ENCODE measurements around the gene AQP12B. TPM values are rescaled to one million over a fixed set of nuclear protein-coding genes. Genes with fewer than 3 reads are reported as not detected.

Gene AQP12B
- total RNA-seq, 1 donor from 2014 or later = not detected

DNA sequence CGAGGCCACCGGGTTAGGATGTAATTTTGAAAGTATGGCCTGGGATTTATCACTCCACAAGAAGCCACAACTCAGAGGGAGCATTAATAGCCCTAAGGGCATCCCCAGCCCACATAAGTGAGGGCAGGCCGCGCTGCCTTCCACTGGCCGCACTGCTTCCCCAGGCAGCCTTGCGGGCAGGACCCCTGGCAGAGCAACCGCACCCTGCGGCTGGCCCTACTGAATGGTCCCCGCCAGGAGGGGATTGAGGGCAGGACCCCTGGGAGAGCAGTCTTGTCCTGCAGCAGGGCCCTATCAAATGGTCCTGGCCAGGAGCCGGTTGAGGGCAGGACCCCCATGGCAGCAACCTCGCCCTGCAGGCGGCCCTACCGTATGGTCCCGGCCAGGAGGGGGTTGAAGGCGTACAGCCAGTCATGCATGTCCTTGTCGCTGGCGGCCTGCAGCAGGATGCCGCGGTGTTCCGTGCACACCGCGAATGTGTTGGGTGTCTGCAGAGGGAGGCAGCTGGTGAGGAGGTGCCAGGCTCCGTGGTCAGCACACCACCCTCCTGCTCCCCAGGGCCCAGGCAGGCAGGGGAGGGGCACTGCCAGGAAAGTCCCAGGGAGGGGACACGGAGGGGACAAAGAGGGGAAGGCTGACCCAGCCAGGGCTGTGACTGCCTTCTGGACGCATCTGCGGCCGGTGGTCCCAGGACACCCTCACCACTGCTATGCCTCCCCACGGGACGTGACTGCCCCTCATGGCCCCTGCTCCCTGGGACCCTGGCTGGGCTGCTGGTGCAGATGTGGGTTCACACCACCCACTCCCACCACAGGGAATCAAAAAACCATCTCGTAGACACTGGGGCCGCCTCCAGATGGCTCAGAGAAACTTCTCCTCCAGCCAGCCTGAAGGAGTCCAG, 35.2 kb upstream of the AQP12B start:
- Mint-ChIP-seq H3K27ac (no peak overlapping the region), H3K36me3 (ENCODE audit: low read depth) (no peaks in the 10 kb centered on the region), H3K4me3 (no peak overlapping the region), H3K27me3 (peaks cover 2% of the 10 kb centered on the region), H3K9me3 (no peaks in the 10 kb centered on the region), H3K4me1 (no peaks in the 10 kb centered on the region)
- ChIA-PET POLR2A (no interaction called here), CTCF (no interaction called here)
- intact Hi-C loops (cut with micrococcal nuclease) = no loop called here
- ATAC-seq (ENCODE audit: low read depth) = no peak
- no peak for DNase-seq
- TF ChIP-seq, protein P1, sequence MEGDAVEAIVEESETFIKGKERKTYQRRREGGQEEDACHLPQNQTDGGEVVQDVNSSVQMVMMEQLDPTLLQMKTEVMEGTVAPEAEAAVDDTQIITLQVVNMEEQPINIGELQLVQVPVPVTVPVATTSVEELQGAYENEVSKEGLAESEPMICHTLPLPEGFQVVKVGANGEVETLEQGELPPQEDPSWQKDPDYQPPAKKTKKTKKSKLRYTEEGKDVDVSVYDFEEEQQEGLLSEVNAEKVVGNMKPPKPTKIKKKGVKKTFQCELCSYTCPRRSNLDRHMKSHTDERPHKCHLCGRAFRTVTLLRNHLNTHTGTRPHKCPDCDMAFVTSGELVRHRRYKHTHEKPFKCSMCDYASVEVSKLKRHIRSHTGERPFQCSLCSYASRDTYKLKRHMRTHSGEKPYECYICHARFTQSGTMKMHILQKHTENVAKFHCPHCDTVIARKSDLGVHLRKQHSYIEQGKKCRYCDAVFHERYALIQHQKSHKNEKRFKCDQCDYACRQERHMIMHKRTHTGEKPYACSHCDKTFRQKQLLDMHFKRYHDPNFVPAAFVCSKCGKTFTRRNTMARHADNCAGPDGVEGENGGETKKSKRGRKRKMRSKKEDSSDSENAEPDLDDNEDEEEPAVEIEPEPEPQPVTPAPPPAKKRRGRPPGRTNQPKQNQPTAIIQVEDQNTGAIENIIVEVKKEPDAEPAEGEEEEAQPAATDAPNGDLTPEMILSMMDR (IDR thresholded peaks at IDR 0.05) = no peak

DNA sequence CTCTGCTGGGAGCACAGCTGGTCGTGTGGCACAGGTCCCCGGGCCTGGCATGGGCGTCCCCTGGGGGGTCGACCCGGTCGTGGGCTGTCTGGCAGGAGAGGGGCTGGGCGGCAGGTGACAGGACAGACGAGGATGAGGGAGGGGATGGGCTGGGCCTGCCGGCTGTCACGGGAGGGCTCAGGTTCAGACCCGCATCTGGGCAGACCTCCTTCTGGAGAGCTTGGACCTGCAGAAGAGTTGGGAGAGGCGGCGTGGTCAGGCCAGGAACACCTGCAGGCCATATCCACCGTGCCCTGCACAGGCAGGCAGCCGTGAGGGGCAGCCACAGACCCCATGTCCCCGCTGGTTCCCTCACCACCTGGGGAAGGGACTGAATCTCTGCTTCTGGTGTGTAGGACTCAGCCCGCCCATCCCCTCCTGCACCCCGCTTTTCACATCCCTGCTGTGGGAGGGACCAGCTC, 34.5 kb upstream of the AQP12B start:
- Mint-ChIP-seq H3K27me3 (peaks cover 2% of the 10 kb centered on the region), H3K36me3 (ENCODE audit: low read depth) (no peaks in the 10 kb centered on the region), H3K9me3 (no peaks in the 10 kb centered on the region), H3K27ac (no peak overlapping the region), H3K4me3 (no peak overlapping the region), H3K4me1 (no peaks in the 10 kb centered on the region)
- DNase-seq (no peak), ATAC-seq (ENCODE audit: low read depth) (no peak)
- intact Hi-C loops (cut with micrococcal nuclease) = no loop called here
- TF ChIP-seq, protein P1 (IDR thresholded peaks at IDR 0.05) = no peak
- CTCF ChIA-PET = no interaction called here
- POLR2A ChIA-PET = no interaction called here

DNA sequence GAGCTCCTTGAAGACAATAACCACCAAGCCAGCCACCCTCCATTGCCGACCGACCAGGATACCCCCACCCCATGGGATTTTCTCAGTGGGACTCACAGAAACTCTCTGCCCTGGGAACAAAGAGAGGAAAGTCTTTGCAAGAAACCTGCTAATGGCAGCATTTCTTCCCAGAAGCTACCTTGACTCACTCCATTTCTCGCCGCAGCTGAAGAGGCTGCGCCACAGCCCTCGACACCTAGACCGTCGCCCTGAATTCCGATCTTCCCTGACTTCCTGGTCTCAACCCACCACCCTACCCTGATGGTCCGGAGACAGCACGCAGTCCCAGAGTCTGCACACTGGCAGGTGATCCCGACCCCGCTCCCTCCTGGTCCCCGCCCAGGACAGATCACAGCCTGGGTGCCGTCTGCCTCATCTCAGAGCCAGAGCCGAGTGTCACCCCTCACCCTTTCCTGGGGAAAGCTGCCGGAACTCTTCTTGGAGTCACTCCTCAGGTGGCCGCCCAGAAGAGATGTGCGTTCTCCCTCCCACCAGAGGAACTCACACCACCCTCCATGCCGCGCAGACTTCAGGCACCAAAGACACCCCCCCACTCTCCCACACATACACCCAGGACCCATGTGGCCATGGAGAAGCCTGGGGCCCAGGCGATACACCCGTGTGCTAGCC, 33.6 kb upstream of the AQP12B start:
- ATAC-seq (ENCODE audit: low read depth) (no peak), DNase-seq (no peak)
- TF ChIP-seq, protein P1 (IDR thresholded peaks at IDR 0.05) = no peak
- Mint-ChIP-seq H3K4me3 (no peak overlapping the region), H3K27me3 (peaks cover 2% of the 10 kb centered on the region), H3K36me3 (ENCODE audit: low read depth) (no peaks in the 10 kb centered on the region), H3K9me3 (no peaks in the 10 kb centered on the region), H3K4me1 (no peaks in the 10 kb centered on the region), H3K27ac (no peak overlapping the region)
- CTCF ChIA-PET = no interaction called here
- intact Hi-C loops (cut with micrococcal nuclease) = no loop called here
- POLR2A ChIA-PET = no interaction called here

DNA sequence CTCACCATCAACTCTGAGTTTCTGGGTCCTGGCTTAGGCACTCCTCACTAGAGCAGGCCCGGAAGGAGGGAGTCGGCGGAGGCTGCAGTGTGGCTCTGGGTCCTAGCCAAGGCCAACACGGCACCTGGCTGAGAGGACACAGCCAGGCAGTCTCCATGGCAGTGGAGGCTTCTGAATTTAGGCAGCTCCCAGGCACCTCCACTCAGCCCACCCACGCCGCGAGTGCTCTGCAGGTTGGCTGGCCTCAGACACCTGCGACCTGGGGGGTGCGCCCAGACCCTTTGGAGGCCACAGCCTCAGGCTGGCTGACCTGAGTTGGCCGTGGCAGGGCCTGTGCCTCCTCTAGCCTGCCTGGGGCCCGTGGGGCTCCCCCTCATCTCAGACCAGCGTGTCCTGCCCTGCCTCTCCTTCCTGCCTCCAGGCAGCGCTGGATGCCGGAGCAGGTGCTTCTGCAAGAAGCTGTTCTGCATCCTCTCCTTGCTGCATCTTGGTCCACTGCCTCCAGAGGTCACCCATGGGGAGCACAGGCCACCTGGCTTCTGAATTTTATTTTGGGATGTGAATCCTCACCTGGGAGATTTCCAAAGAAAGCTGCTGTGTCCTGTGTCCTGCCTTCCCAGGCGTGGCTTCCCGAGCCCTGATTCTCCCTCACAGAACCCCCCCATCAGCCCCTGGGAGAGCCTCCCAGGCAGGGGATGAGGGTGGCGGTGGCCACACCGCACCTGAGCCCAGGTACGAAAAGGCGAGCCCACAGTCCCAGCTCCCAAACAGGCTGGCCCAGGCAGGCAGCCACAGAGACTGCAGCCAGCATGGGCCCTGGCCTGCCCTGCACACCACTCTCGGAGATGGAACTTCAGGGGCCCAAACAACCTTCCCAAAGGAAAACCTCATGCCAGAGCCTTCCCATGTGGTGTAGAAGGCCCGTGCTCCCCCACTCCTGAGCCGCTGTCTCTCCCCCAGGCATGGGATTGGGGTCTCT, 32.4 kb upstream of the AQP12B start:
- Mint-ChIP-seq H3K4me1 (no peaks in the 10 kb centered on the region), H3K27ac (no peak overlapping the region), H3K9me3 (no peaks in the 10 kb centered on the region), H3K36me3 (ENCODE audit: low read depth) (no peaks in the 10 kb centered on the region), H3K27me3 (peaks cover 2% of the 10 kb centered on the region), H3K4me3 (no peak overlapping the region)
- intact Hi-C loops (cut with micrococcal nuclease) = no loop called here
- ATAC-seq (ENCODE audit: low read depth) = no peak
- ChIA-PET POLR2A (no interaction called here), CTCF (no interaction called here)
- TF ChIP-seq, protein P1 (IDR thresholded peaks at IDR 0.05) = no peak
- no peak for DNase-seq
